ENCODE results near the gene SCAF11.

Gene SCAF11

DNA sequence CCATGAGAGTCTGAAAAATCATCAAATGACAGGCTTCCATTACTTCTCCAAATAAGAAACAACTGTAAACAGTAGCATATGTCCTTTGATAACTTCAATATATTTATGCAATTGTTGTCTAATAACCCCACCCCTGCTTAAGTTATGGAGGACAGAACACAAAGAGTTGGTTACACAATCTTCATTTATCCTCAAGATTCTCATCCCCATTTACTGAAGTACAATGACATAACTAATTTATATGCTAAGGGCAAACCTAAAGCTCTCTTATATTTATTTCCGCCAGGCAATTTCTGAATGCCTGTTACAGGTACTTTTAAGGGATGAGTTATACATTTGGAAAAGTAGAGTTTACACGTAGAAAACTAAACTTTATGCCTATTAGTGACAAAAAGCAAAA is 12.3 kb downstream of the SCAF11 start:
- DNase-seq, result no peak

DNA sequence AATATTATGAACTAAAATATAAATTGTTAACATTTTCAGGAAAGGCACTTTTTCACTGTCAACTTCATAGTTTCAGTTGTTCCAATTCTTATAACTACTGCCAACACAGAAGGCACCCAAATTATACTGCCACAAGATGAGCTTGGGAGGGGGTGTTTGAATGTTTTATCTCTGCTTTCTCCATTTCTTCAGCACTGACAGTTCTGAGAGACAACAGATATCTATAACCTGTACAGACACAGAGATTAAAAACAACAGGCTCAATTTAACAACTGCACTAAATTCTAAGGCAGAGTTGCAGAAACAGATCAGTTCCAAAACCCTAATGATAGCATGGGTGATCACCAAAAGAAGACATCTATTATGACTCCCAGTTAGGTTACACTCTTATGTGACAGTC is 12.8 kb downstream of the SCAF11 start:
- no peak for DNase-seq

DNA sequence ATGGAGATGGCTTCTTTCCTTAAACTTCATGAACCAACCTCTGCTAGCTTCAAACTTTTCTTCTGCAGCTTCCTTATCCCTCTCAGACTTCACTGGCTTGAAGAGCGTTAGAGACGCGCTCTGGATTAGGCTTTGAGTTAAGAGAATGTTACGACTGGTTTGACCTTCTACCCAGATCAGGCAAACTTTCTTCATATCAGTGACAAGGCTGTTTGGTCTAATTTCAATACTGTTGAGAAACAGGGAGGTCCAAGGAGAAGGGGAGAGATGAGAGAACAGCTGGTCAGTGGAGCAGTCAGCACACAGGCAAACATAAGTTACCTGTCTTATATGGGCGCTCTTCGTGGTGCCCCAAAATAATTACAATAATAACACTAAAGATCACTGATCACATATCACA is 14.9 kb downstream of the SCAF11 start:
- no peak for DNase-seq

GRCh38 chr12:45974883-45975282 is 15.5 kb downstream of the SCAF11 start:
- no peak for DNase-seq

DNA sequence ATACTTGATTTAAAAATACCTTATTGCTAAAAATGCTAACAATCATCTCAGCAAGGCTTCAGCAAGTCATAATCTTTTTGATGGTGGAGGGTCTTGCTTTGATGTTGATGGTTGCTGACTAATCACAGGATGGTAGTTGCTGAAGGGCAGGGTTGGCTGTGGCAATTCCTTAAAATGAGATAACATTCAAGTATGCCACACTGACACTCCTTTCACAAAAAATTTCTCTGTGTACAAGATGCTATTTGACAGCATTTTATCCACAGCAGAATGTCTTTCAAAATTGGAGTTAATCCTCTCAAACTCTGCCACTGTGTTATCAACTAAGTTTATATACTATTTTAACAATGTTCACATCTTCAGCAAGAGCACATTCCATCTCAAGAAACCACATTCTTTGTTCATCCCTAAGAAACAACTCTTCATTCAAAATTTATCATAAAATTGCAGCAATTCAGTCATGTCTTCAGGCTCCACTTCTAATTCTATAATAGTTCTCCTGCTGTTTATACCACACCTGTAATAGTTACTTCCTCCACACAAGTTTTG is 16.1 kb downstream of the SCAF11 start:
- DNase-seq, result no peak

DNA sequence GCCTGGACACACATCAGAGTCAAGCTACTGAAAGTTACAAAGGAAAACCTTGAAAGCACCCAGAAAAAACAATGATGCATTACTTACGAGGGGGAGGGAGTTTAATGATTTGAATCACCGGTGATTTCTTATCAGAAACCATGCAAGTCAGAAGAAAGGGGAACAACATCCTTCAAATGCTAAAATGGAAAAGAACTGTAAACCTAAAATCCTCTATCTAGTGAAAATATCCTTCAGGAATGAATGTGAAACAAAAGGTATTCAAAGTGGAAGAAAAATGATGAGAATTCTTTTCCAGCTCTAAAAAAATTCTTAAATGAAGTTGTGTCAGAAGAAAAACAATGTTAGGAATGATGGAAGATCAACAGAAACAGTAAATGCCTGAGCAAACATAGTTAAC is 16.8 kb downstream of the SCAF11 start:
- DNase-seq, result no peak

GRCh38 chr12:45970391-45970790 is 20.0 kb downstream of the SCAF11 start:
- no peak for DNase-seq

DNA sequence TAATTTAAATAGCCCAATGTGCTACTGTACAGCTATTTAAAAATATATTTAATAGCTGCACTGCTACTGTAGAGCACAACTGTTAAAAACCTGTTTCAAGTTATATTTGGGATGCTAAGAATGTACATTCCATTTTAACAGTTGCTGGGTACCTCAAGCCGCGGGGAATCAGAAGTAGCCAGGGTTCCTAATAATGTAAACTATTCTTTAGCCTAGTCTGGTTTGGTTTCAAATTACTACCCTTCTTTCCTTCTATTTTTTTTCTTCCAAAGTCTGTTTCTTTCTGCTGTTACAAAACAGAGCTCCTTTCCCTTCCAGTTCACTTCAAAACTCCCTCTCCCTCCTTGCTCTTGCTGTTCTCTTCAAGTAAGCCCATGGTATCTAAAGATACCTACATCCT is 21.3 kb downstream of the SCAF11 start:
- DNase-seq, result no peak

GRCh38 chr12:45966486-45966885 is 23.9 kb downstream of the SCAF11 start:
- peak in 2 of 4 experiments; percentile 22 to 42 for DNase-seq

DNA sequence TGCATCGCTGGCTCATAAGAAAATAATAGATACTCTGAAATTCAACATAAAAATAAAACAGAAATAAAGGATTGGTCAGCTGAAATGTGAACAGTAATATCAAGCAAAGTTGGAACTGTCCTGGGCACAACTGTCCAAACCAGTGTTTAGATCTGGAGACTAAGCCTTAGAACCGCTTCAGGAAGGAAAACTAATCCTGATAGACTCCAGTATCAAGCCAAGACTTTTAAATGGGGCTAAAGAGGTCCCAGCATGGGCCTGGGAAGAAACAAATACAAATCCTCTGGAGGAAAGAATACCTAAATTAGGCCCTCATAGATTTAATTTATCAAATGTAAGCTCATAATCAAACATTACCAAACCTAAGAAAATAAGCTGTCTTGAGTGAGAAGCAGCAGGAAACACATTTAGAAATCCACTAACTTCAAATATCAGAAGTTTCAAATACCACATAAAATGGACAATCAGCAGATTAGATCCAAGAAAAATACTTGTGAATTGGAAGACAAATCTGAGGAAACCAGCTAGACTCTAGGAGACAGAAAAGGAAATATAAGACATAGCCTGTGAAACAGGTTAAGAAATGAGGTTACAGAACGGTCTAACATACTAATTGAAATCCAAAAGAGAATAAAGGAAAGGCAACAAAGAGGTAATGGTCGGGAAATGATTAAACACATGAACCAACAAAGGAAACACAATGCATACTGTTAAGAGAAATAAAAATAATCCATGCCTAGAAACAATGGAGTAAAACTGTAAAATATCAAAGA is 27.6 kb downstream of the SCAF11 start:
- no peak for DNase-seq

DNA sequence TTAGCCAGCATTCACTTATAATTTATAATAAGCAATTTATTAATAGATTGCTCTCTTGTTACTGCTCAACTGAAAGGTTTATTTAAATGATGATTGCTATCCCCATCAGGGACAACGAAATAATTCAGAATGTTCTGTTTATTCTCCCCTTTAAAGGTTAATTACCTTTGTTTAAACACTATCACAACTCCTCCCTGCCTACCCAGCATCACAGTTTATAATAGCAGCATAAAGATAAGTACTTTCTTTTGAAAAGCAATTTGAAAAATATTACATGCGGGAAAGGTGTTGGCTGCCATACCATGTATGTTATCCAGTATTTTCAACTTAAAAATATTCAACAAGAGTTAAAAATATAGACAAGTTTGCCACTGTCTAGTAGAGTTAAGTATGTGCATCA is 30.6 kb downstream of the SCAF11 start:
- DNase-seq, result no peak

- no peak for DNase-seq
Measured at GRCh38 chr12:45959025-45959424, 31.3 kb downstream of the SCAF11 start.

DNA sequence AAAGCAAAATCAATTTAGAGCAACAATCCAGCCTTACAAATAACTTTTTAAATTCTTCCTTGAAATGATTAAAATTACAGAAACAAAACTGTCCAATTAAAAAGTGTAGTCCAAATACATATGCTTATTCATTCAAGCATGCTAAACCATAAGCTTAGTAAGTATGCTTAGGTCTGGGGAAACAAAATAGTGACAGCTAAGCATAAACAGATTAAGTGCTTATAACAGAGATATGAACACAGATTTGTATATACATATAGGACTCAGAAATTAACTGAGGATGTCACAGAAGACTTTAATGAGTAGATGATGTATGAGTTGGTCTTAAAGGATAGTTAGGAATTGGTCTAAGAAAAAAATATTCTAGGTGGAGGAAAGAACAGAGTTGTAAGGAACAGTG is 41.8 kb downstream of the SCAF11 start:
- no peak for DNase-seq

GRCh38 chr12:45946435-45946834 is 43.9 kb downstream of the SCAF11 start:
- DNase-seq, result no peak

DNA sequence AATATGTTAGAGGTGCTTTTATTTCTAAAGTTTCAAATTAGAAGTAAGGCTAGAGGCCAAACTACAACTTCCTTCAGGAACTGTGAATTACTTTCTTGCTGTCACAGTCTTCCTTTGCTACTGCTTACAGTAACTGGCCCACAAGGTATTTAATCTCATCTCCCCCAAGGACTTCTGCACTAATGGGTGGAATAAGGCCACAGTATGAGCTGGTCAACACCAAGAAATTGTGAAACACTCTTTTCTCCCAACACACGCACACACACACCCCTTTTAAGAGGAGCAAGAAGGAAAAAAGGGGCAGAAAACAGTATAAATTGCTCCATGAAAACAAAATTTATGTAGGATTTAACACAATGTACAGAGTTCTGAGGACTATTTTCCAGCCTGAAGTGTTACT is 45.6 kb downstream of the SCAF11 start:
- no peak for DNase-seq

DNA sequence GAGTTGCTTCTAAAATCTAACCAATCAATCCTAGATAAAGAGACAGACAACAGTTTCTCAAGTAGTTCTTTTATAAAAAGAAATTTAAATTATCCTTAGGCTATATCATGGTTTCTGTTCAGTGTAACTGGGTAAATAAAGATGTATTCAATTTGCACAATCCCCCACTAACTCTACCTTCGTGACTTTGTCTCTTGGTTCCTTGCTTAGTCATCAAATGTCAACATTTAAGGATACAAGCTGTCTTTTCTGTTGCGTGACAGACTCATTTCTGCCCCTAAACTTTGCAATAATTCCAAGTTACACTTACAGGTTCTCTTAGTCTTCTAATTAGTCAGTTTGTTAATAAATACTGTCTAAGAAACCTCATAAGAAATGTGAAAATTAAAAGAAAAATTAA is 50.6 kb downstream of the SCAF11 start:
- no peak for DNase-seq

DNA sequence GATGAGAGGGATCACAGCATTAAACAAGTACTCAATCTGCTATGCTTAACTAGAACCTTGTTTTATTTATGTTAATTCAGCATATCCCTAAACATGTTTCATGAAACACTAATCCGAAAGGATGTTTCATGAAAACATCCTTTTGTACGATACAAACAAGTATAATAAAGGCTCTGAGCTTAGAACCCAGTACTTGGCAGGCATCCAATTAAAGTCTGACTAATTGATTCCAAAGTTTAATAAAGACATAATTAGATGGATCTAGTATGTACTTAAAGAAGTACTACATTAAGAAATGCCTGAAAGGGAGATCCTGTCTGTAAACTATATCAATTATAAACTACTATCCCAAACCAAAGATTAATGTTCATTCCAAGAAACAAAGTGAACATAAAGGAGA is 51.8 kb downstream of the SCAF11 start:
- DNase-seq, result no peak

DNA sequence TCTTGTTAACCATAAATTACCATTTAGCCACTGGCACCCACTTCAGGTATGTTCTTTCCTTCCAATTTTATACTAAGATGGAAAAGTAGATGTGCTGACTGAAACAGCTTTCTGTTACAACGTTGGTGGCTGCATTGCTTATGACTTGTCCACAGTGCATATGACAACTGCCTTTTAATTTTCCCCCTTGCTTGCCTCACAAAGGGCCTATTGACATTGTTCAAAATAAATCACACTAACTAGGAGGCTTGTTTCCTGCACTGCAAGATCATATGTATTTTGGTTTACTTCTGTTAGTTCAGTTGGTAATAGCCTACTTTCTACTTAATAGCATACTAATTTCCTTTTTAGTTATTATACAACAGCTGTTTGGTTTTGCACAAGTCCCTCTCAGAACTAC is 55.4 kb downstream of the SCAF11 start:
- DNase-seq, result no peak

DNA sequence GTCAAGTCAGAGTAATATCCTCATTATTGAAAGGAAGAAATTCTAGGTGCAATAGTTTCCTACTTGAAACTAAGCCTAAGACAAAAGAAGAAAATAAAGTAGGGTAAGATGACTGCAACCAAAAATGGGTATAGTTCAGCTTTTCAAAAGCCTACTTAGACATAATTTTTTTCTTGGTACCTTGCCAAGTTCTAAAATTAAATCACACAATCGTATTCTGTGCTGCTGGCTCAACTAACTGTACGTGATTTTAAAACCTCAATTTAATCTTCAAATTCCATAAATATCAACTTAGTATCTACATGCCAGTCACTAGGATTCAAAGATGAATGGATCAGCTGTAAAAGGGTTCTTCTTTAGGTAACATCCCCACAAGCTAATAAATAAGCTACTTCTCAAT is 56.9 kb downstream of the SCAF11 start:
- DNase-seq, result no peak

- no peak for DNase-seq
Measured at GRCh38 chr12:45930369-45930768, 60.0 kb downstream of the SCAF11 start.

DNA sequence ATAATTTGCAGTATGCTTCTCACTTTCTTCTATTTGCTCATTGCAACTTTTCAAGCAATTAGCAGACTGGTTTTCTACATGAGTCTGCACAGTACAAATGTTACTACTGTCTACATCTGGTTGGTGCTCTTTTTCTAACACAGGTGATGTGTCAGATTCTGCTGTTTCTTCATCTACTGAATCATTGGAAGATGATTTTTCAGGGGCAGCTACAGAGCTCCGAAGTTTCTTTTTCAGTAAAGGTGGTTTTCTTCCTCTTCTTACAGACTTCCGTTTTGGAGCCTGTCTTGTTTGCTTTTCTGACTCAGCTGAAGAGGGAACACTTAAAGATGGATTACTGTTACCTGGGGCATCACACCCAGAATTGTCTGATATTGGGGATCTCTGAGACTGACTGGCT is 62.1 kb downstream of the SCAF11 start:
- no peak for DNase-seq

GRCh38 chr12:45918818-45919217 is 71.6 kb downstream of the SCAF11 start:
- DNase-seq, result no peak

GRCh38 chr12:45915405-45915804 is 75.0 kb downstream of the SCAF11 start:
- no peak for DNase-seq

- DNase-seq, result peak in 3 of 4 experiments; percentile 4 to 11 (median 9)
Measured at GRCh38 chr12:45914090-45914489, 76.3 kb downstream of the SCAF11 start.

DNA sequence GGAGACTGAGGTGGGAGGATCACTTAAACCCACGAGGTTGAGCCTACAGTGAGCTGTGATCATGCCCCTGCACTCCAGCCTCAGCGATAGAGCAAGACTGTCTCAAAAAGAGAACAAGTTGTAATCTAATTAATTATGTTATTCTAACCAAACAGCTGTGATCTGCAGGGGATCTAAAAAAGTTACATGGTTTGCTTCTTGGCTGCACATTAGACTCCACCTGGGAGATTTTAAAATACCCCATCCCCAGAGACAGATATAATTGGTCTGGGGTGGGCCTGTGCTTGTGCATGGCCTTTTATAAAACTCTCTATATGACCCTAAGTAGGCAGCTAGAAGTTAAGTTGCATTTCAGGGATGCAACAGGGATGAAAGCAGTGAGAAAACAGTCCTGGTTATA is 76.7 kb downstream of the SCAF11 start:
- no peak for DNase-seq

Data from suppressor macrophage (primary cell).